Measurements from ENCODE around the gene GAK. TPM values are rescaled to one million over a fixed set of nuclear protein-coding genes. Genes with fewer than 3 reads are reported as not detected.
A peak's percentile ranks its signal among the peaks of the same experiment; 100 is the strongest.
"Not testable (repeated sequence)": the region's sequence is repeated elsewhere in the genome, so short reads cannot be mapped to it uniquely, and the experiment has no call there.

The GAK gene
- total RNA-seq, 4 donors from 2014 or later, result 230 to 882 (median 305) TPM

GRCh38 chr4:814312-814850, 117.7 kb downstream of the GAK start:
- Histone ChIP-seq H3K9me3 (no peaks in the 10 kb centered on the region), H3K4me3 (no peak overlapping the region), H3K36me3 (no peaks in the 10 kb centered on the region), H3K27ac (no peak overlapping the region), H3K27me3 (peaks cover 24% of the 10 kb centered on the region), H3K4me1 (peaks cover 0 to 15% (median 7%) of the 10 kb centered on the region in 4 donors)
- intact Hi-C loops (cut with DNase I; ENCODE audit: low total_unique reads) (no loop called here), in situ Hi-C loops (cut with MboI; ENCODE audit: low pct_ligation_motif_present in 1 of 4, low pct_unique_long_range_greater_than_20kb in 1 of 4, low sequenced_read_pairs in 3 of 4) (no loop called here)
- TF ChIP-seq POLR2AphosphoS5 (IDR thresholded peaks at IDR 0.05) (no peak), CTCF (IDR thresholded peaks at IDR 0.05) (no peak), EP300 (IDR thresholded peaks at IDR 0.05; ENCODE audit: low read depth) (no peak), POLR2A (IDR thresholded peaks at IDR 0.05) (no peak)
- DNase-seq, result no peak
- WGBS, 2 donors (ENCODE audit: low coverage in 1 of 2), result 71% methylated on average over 14 of the region's 14 CpGs; no CpG with 5 or more reads in 1 of the 2 donors

GRCh38 chr4:813900-814299, 118.2 kb downstream of the GAK start:
- Histone ChIP-seq H3K4me1 (peaks cover 0 to 15% (median 7%) of the 10 kb centered on the region in 4 donors), H3K36me3 (no peaks in the 10 kb centered on the region), H3K4me3 (no peak overlapping the region), H3K27ac (no peak overlapping the region), H3K9me3 (no peaks in the 10 kb centered on the region), H3K27me3 (peaks cover 24% of the 10 kb centered on the region)
- in situ Hi-C loops (cut with MboI; ENCODE audit: low pct_ligation_motif_present in 1 of 4, low pct_unique_long_range_greater_than_20kb in 1 of 4, low sequenced_read_pairs in 3 of 4), result no loop called here
- 64 to 79% methylated on average over 7 to 10 of the region's 10 CpGs for WGBS, 2 donors (ENCODE audit: low coverage in 1 of 2)
- intact Hi-C loops (cut with DNase I; ENCODE audit: low total_unique reads), result no loop called here
- DNase-seq, result no peak
- TF ChIP-seq POLR2A (IDR thresholded peaks at IDR 0.05) (no peak), EP300 (IDR thresholded peaks at IDR 0.05; ENCODE audit: low read depth) (no peak), CTCF (IDR thresholded peaks at IDR 0.05) (no peak), POLR2AphosphoS5 (IDR thresholded peaks at IDR 0.05) (no peak)

- H3K27ac ChIP-seq, result no peak overlapping the region
- H3K9me3 ChIP-seq, result no peaks in the 10 kb centered on the region
- peaks cover 11% of the 10 kb centered on the region for H3K27me3 ChIP-seq
- intact Hi-C loops (cut with DNase I; ENCODE audit: low total_unique reads) (no loop called here), in situ Hi-C loops (cut with MboI; ENCODE audit: low pct_ligation_motif_present in 1 of 4, low pct_unique_long_range_greater_than_20kb in 1 of 4, low sequenced_read_pairs in 3 of 4) (no loop called here)
- WGBS, 2 donors (ENCODE audit: low coverage in 1 of 2), result 80 to 87% methylated on average over 24 to 30 of the region's 30 CpGs
- no peak overlapping the region for H3K4me3 ChIP-seq
- no peaks in the 10 kb centered on the region for H3K36me3 ChIP-seq
- DNase-seq, result no peak
- peaks cover 0 to 9% (median 0%) of the 10 kb centered on the region in 4 donors for H3K4me1 ChIP-seq
- TF ChIP-seq EP300 (IDR thresholded peaks at IDR 0.05; ENCODE audit: low read depth), result no peak
- no peak for TF ChIP-seq POLR2AphosphoS5 (IDR thresholded peaks at IDR 0.05)
- no peak for TF ChIP-seq CTCF (IDR thresholded peaks at IDR 0.05)
- TF ChIP-seq POLR2A (IDR thresholded peaks at IDR 0.05), result no peak
Measured at GRCh38 chr4:808860-809570, 123.1 kb downstream of the GAK start.

- TF ChIP-seq POLR2AphosphoS5 (IDR thresholded peaks at IDR 0.05), result no peak
- TF ChIP-seq CTCF (IDR thresholded peaks at IDR 0.05), result no peak
- TF ChIP-seq POLR2A (IDR thresholded peaks at IDR 0.05), result no peak
- TF ChIP-seq EP300 (IDR thresholded peaks at IDR 0.05; ENCODE audit: low read depth), result no peak
- Histone ChIP-seq H3K4me3 (no peak overlapping the region), H3K36me3 (no peaks in the 10 kb centered on the region), H3K9me3 (no peaks in the 10 kb centered on the region), H3K4me1 (peaks cover 0 to 9% (median 0%) of the 10 kb centered on the region in 4 donors), H3K27ac (no peak overlapping the region), H3K27me3 (peaks cover 7% of the 10 kb centered on the region)
- 50 to 60% methylated on average over 1 to 5 of the region's 5 CpGs for WGBS, 2 donors (ENCODE audit: low coverage in 1 of 2)
- intact Hi-C loops (cut with DNase I; ENCODE audit: low total_unique reads), result no loop called here
- DNase-seq, result peak; percentile 61
- in situ Hi-C loops (cut with MboI; ENCODE audit: low pct_ligation_motif_present in 1 of 4, low pct_unique_long_range_greater_than_20kb in 1 of 4, low sequenced_read_pairs in 3 of 4), result no loop called here
Measured at GRCh38 chr4:807792-808191, 124.3 kb downstream of the GAK start.

- H3K27me3 ChIP-seq; H3K4me3 ChIP-seq; H3K36me3 ChIP-seq; H3K27ac ChIP-seq; intact Hi-C loops (cut with DNase I; ENCODE audit: low total_unique reads); H3K9me3 ChIP-seq; H3K4me1 ChIP-seq; in situ Hi-C loops (cut with MboI; ENCODE audit: low pct_ligation_motif_present in 1 of 4, low pct_unique_long_range_greater_than_20kb in 1 of 4, low sequenced_read_pairs in 3 of 4); DNase-seq: not testable (repeated sequence)
- WGBS, 2 donors (ENCODE audit: low coverage in 1 of 2), result 75 to 95% methylated on average over 4 of the region's 4 CpGs
Measured at GRCh38 chr4:806979-807378, 125.1 kb downstream of the GAK start.

Measured in transverse colon (tissue), 4 donors.